BLaER1 treated with 17β-estradiol and CSF1 and Interleukin-3, amounts not matched to agents 10 nM and 100 nM (cell line): ENCODE data around the gene GPC5.
"Not testable (repeated sequence)": the region's sequence is repeated elsewhere in the genome, so short reads cannot be mapped to it uniquely, and the experiment has no call there.

Experiments used
- H3K27ac ChIP-seq, 11 experiments: shearing (Covaris generic); formaldehyde crosslinking; 2 replicates each; pipeline ENCODE4 v1.8.1; 2022
- H3K27me3 ChIP-seq, 11 experiments: shearing (Covaris generic); formaldehyde crosslinking; 2 replicates each; pipeline ENCODE4 v1.8.1; 2022
- H3K36me3 ChIP-seq, 11 experiments: shearing (Covaris generic); formaldehyde crosslinking; 2 replicates each; pipeline ENCODE4 v1.8.1; 2022
- H3K4me1 ChIP-seq, 10 experiments: shearing (Covaris generic); formaldehyde crosslinking; 2 replicates each; pipeline ENCODE4 v1.8.1; 2022
- H3K4me2 ChIP-seq, 11 experiments: shearing (Covaris generic); formaldehyde crosslinking; 2 replicates each; pipeline ENCODE4 v1.8.1; 2022
- H3K4me3 ChIP-seq, 10 experiments: shearing (Covaris generic); formaldehyde crosslinking; 2 replicates each; pipeline ENCODE4 v1.8.1; 2022
- H3K9ac ChIP-seq, 11 experiments: shearing (Covaris generic); formaldehyde crosslinking; 2 replicates each; pipeline ENCODE4 v1.8.1; 2022
- H3K9me3 ChIP-seq, 11 experiments: shearing (Covaris generic); formaldehyde crosslinking; replicated peaks in 1 of 11; 2 replicates each; pipeline ENCODE4 v1.8.1; 2022
- H4K20me1 ChIP-seq, 11 experiments: shearing (Covaris generic); formaldehyde crosslinking; 2 replicates each; pipeline ENCODE4 v1.8.1; 2022
- Cebpa-rat ChIP-seq, 11 experiments: shearing (Covaris generic); IDR thresholded peaks; 2 replicates each; pipeline ENCODE4 v1.8.1; 2022

The GPC5 gene

GRCh38 chr13:92896842-92897241 lies 1498.4 kb downstream of the GPC5 start:
- Histone ChIP-seq H3K27ac (no peak overlapping the region), H3K9me3 (peaks cover 0 to 13% (median 7%) of the 10 kb centered on the region in 11 experiments; a peak in 9 of 22 replicates), H3K27me3 (no peaks in the 10 kb centered on the region), H3K9ac (no peak overlapping the region), H3K36me3 (no peaks in the 10 kb centered on the region), H4K20me1 (no peaks in the 10 kb centered on the region), H3K4me2 (no peak overlapping the region), H3K4me3 (no peak overlapping the region), H3K4me1 (no peaks in the 10 kb centered on the region)
- TF ChIP-seq Cebpa-rat (IDR thresholded peaks at IDR 0.05), result no peak

GRCh38 chr13:92898946-92899345 lies 1500.5 kb downstream of the GPC5 start:
- H3K9me3 ChIP-seq, result peaks cover 0 to 13% (median 7%) of the 10 kb centered on the region in 11 experiments; a peak in 9 of 22 replicates
- not testable (repeated sequence) for H4K20me1 ChIP-seq, H3K4me1 ChIP-seq, H3K27ac ChIP-seq, H3K4me2 ChIP-seq, H3K9ac ChIP-seq, H3K36me3 ChIP-seq, H3K4me3 ChIP-seq, H3K27me3 ChIP-seq

- no peak overlapping the region for H3K4me2 ChIP-seq
- TF ChIP-seq Cebpa-rat (IDR thresholded peaks at IDR 0.05), result no peak
Measured at GRCh38 chr13:92900446-92900845, 1502.0 kb downstream of the GPC5 start.

GRCh38 chr13:92901739-92902138 lies 1503.3 kb downstream of the GPC5 start:
- no peaks in the 10 kb centered on the region for H4K20me1 ChIP-seq
- no peak overlapping the region for H3K27ac ChIP-seq
- peaks cover 0 to 17% (median 12%) of the 10 kb centered on the region in 11 experiments; a peak in 12 of 22 replicates for H3K9me3 ChIP-seq
- H3K4me3 ChIP-seq, result no peak overlapping the region
- H3K36me3 ChIP-seq, result no peaks in the 10 kb centered on the region
- H3K4me1 ChIP-seq, result no peaks in the 10 kb centered on the region
- H3K9ac ChIP-seq, result no peak overlapping the region
- no peak for TF ChIP-seq Cebpa-rat (IDR thresholded peaks at IDR 0.05)
- H3K4me2 ChIP-seq, result no peak overlapping the region
- no peaks in the 10 kb centered on the region for H3K27me3 ChIP-seq

More at GRCh38 chr13:92900446-92900845, 1502.0 kb downstream of the GPC5 start:
- Histone ChIP-seq H3K4me3 (no peak overlapping the region), H3K27me3 (no peaks in the 10 kb centered on the region), H3K9ac (no peak overlapping the region), H3K4me1 (no peaks in the 10 kb centered on the region), H3K36me3 (no peaks in the 10 kb centered on the region), H3K9me3 (peaks cover 0 to 16% (median 12%) of the 10 kb centered on the region in 11 experiments; a peak in 12 of 22 replicates), H4K20me1 (no peaks in the 10 kb centered on the region), H3K27ac (no peak overlapping the region)

GRCh38 chr13:92912629-92913028 lies 1514.2 kb downstream of the GPC5 start:
- H3K4me2 ChIP-seq, result no peak overlapping the region
- no peaks in the 10 kb centered on the region for H3K36me3 ChIP-seq
- H3K9me3 ChIP-seq, result no peaks in the 10 kb centered on the region
- H3K4me1 ChIP-seq, result no peaks in the 10 kb centered on the region
- H4K20me1 ChIP-seq, result no peaks in the 10 kb centered on the region
- H3K27ac ChIP-seq, result no peak overlapping the region
- TF ChIP-seq Cebpa-rat (IDR thresholded peaks at IDR 0.05), result no peak
- no peak overlapping the region for H3K9ac ChIP-seq
- H3K4me3 ChIP-seq, result no peak overlapping the region
- H3K27me3 ChIP-seq, result no peaks in the 10 kb centered on the region

GRCh38 chr13:92913840-92914239 lies 1515.4 kb downstream of the GPC5 start:
- no peaks in the 10 kb centered on the region for H4K20me1 ChIP-seq
- H3K4me3 ChIP-seq, result no peak overlapping the region
- no peaks in the 10 kb centered on the region for H3K36me3 ChIP-seq
- no peaks in the 10 kb centered on the region for H3K27me3 ChIP-seq
- no peaks in the 10 kb centered on the region for H3K9me3 ChIP-seq
- H3K4me1 ChIP-seq, result no peaks in the 10 kb centered on the region
- TF ChIP-seq Cebpa-rat (IDR thresholded peaks at IDR 0.05), result no peak
- H3K4me2 ChIP-seq, result no peak overlapping the region
- no peak overlapping the region for H3K27ac ChIP-seq
- no peak overlapping the region for H3K9ac ChIP-seq
